CMK (cell line): ENCODE data around the gene GRK6.

ENCODE experiments used
- DNase-seq: peaks from one replicate; pipeline ENCODE4 v3.0.0-alpha.2; 2010; ENCODE audit warnings: low read depth

Gene GRK6

GRCh38 chr5:177487975-177488374 lies 61.5 kb downstream of the GRK6 start:
- DNase-seq, result no peak

DNA sequence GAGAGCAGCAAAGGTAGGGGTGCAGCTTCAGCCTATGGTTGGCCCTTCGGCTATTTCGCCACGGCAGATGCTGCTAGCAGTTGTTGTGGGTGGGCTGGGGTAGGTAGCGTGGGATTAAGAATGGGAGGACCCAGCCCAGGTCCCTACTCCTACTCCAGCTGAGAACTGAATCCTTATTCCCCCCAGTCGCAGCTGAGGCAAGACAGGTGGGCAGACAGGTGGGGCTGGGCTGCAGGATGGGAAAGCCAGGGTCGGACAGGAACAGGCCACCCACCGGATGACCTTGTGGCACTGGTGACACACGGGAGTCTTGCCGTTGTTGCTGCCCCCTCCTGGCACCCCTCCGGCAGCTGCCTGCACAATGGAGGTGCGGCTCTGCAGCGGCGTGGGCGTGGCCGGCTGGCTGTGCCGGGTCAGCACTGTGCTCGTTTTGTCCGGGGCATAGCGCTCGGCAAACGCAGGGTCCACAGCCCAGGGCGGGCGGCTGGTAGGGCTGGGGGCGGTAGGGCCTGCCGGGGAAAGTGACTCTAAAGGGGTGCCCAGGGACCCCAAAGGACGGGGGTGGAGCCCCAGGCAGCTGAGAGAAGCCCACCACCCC lies 62.7 kb downstream of the GRK6 start:
- DNase-seq, result no peak

GRCh38 chr5:177490311-177490991 lies 64.0 kb downstream of the GRK6 start:
- no peak for DNase-seq

DNA sequence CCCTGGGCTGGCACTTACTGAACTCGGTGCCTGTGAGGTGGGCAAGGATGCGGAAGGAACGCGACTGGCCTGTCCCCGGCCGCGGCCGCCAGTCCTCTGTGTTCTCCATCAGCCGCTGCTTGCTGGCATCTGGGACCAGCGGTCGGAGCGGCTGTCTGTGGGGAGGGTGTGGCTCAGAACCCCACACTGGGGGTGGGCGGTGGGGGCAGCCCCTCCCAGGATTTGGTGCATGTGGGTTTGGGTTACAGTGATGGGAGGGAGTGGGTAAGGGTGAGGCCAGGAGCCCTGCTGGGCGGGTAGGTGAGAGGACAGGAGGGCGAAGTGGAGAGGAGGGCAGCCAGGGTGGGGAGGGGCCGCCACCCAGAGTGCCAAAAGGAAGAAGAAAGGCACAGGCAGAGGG lies 64.5 kb downstream of the GRK6 start:
- DNase-seq, result no peak

DNA sequence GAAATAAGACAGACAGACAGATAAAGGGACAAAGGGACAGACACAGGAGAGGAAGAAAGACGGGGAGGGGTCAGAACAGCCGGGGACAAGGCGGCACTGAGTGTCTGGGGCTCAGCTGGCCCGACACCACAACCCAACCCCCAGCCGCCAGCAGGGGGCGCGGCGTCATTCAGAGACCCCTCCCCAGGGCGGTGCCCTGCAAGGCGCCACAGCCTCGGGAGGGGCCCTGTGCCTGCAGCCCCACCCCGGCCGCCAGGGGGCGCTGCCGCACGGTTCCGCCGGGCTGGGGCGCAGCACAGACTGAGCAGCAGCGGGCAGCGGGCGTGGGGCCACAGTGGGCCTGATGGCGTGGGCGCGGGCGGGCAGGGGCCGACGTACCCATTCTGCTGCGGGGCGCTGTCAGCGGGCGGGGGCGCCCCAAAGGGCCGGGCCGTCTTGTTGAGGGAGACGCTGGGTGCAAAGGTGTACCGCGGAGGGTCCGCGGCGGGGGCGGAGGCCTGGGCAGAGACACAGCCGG lies 65.0 kb downstream of the GRK6 start:
- DNase-seq, result no peak

GRCh38 chr5:177491983-177492746 lies 65.7 kb downstream of the GRK6 start:
- no peak for DNase-seq
